Activated naive CD4-positive, alpha-beta T cell treated with anti-CD3 and anti-CD28 coated beads, Interleukin-2, amount 50 U/mL, for 16 hours (primary cell): ENCODE results near the gene CHST4.
"Not testable (repeated sequence)": the region's sequence is repeated elsewhere in the genome, so short reads cannot be mapped to it uniquely, and the experiment has no call there.

Source experiments
- DNase-seq: peaks from one replicate; pipeline ENCODE4 v3.0.0-alpha.2; 2020

The CHST4 gene

DNA sequence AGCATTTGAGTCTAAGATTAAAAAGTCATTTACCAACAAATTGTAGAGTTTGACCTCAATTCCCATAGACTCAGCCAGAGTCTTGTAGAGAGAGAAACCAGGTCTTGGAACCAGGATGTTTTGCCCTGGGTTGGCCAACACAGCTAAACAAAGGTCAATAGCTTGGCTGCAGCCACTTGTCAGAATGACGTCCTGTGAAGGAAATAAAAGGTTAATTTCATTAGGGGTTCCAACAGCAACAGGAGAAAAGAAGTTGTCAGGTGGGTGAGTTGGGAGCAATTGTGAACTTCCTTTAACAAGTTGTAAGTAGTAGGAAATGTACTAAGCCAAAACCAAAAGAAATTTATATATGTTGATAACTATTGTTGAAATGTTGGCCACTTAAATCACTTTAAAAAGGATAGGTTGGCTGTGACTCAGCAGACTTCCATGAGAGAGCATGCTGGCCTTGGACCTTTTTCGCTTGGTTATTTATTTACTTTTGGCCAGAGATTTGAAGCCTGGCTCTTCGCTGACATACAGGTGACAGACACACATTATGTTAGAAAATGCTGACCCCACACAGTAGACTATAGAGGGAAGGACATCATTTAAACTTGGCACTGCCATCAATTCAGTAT lies 46.4 kb downstream of the CHST4 start:
- DNase-seq, result no peak

DNA sequence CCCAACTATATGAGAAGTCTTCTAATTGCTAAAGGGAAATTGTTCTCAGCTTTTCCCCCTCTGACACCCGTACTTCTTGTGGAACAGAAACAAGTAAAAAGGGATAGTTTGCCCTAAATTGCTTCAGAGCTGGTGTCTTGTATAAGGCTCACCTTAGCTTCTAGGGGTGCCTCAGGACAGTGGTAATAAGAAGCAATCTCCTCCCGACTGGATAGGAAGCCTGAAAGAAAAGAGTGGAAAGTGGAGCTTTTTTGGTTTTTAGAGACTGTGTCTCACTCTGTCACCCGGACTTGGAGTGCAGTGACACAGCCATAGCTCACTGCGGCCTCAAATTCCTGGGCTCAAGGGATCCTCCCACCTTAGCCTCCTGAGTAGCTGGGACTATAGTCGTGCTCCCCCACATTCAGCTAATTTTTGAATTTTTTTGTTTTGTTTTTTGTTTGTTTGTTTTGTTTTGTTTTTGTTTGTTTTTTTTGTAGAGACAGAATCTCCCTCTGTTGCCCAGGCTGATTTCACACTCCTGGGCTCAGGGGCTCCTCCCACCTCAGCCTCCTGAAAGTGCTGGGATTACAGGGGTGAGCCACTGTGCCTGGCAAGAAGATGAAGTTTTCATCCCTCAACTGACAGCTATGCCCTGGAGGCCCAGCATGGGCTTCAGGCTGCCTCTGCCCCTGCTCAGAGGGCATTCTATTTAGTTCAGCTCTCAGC lies 47.3 kb downstream of the CHST4 start:
- DNase-seq, result no peak

DNA sequence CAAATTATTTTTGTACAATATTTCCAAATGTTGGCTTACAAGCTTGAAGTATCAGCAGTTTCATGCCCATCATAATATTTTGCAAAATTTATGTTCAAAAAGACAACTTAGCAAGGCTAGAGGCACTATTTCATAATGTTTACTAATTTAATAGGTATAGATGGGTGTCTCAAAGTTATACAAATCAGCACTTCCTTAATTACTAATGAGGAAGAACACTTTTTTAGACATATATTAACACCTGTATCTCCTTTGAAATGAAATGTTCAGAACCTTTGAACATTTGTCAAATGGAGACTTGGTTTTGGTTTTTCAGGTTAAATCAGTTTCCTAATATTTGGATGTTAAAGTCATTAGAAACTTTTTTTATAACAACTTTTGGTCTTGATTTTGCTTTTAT lies 48.5 kb downstream of the CHST4 start:
- no peak for DNase-seq

DNA sequence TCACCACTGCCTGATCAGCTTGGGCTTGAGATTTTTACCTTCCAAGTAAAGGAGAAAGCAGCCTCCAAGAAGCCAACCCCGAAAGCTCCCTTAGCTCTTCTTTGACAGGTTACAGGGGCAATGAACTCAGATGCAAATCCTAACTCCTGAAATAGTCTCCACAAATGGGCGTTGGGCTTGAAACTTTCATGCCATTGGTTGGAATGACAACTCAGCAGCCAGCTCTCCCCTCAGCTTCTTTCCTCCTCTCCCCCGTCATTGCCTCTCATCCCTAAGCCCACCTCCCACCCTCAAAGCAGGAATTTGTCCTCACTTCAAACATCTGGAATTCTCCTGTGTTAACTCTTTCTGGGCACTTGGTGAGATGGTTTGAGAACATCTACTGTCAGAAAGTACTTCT lies 50.7 kb downstream of the CHST4 start, which contains the start of gene TAT:
Gene TAT (minus strand): TSS at position 122 of the 400 bp plus-strand sequence. CDS start 677 bp downstream, outside the sequence.
- no peak for DNase-seq

DNA sequence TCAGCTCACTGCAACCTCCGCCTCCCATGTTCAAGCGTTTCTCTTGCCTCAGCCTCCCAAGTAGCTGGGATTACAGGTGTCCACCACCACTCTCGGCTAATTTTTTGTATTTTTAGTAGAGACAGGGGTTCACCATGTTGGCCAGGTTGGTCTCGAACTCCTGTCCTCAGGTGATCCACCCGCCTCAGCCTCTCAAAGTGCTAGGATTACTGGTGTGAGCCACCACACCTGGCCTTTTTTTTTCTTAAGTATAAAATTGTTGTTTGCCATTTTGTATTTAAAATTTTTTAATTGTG lies 56.3 kb downstream of the CHST4 start:
- DNase-seq, result not testable (repeated sequence)

DNA sequence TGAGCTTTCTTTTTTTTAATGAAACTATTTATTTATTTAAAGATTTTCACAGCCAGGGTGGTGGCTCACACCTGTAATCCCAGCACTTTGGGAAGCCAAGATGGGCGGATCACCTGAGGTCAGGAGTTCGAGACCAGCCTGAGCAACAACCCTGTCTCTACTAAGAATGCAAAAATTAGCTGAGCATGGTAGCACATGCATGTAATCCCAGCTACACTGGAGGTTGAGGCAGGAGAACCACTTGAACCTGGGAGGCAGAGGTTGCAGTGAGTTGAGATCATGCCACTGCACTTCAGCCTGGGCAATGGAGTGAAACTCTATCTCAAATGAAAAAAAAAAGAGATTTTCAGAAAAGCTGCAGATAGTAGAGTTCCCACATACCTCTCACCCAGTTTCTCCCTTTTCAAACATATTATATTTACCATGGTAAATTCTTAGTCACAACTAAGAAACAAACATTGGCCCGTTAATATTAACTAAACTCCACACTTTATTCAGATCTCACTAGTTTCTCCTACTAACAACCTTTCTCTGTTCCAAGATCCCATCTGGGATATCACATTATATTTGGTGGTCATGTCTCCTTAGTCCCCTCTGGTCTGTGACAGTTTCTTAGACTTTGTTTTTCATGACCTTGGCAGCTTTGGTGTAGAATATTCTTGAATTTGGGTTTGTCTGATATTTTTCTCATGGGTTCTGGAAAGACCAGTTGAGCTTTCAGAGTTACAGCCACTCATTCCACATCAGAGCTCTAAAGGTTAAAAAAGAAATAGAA lies 58.5 kb downstream of the CHST4 start:
- DNase-seq, result no peak

DNA sequence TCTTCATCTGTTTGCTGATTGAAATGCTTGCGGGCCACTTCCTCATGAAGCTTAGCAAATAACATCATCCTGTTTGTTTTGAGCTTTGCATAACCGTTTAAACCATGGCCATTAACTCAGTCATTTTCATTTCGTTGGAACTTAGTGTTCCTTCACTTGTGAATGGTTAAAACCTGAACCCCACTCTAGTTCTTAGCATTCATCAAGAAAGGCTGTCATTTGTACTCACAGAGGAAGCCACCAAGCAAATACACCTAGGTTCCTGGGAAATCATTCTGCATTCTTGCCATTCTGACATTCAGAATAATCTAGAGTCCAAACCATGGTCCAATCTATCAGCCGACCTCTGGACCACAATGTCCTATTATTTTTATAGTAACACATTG lies 59.1 kb downstream of the CHST4 start:
- no peak for DNase-seq
